GM19238 (cell line): Measurements from ENCODE around the gene ANKRD36.
"Not testable (repeated sequence)": the region's sequence is repeated elsewhere in the genome, so short reads cannot be mapped to it uniquely, and the experiment has no call there.

ENCODE experiments used
- DNase-seq: peaks from one replicate; pipeline ENCODE4 v3.0.0; 2011; ENCODE audit warnings: low spot score; ENCODE audit not compliant: insufficient read length

Gene ANKRD36

GRCh38 chr2:97113050-97113881 lies at the start of gene ANKRD36:
ANKRD36 (plus strand) TSS chr2:97113153; CDS start chr2:97113740, 587 bp downstream.
- peak; percentile 43 for DNase-seq

- not testable (repeated sequence) for DNase-seq
Measured at GRCh38 chr2:97066030-97066429, 46.9 kb upstream of the ANKRD36 start.

GRCh38 chr2:97067279-97068004 lies 45.5 kb upstream of the ANKRD36 start:
- no peak for DNase-seq

DNA sequence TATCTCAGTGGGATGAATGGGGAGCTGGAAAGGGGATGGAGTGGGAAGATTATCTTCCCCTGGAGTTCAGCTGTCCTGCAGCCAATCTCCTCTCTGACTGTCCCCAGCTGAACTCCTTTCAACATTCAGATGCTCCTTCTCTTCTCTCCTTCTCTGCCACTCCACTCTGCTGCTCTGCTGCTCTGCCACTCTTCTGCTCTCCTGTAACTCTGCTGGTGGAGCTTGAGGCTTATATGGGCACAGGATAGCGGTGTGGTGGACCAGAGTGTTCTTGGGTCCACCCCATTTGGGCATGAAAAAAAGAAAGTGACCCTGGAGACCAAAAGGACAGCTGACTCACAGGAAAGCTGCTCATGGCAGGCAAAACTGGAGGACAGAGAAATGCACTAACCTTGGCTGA lies 44.9 kb upstream of the ANKRD36 start:
- no peak for DNase-seq

GRCh38 chr2:97068722-97069121 lies 44.2 kb upstream of the ANKRD36 start:
- DNase-seq, result not testable (repeated sequence)

- not testable (repeated sequence) for DNase-seq
Measured at GRCh38 chr2:97070915-97071314, 42.0 kb upstream of the ANKRD36 start.

GRCh38 chr2:97077213-97077612 lies 35.7 kb upstream of the ANKRD36 start:
- DNase-seq, result not testable (repeated sequence)

DNA sequence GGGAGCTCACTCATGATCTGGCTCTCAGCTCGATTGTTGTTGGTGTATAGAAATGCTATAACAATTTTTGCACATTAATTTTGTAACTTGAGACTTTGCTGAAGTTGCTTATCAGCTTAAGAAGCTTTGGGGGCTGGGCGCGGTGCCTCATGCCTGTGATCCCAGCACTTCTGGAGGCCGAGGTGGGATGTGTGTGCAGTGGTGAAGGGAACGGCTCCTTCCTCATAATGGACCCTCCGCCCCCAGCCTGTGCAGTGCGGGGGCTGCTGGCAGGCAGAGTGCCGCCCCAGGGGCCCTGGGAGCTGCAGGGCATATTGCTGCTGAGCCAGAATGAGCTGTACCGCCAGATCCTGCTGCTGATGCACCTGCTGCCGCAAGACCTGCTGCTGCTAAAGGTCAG lies 32.1 kb upstream of the ANKRD36 start:
- DNase-seq, result not testable (repeated sequence)

DNA sequence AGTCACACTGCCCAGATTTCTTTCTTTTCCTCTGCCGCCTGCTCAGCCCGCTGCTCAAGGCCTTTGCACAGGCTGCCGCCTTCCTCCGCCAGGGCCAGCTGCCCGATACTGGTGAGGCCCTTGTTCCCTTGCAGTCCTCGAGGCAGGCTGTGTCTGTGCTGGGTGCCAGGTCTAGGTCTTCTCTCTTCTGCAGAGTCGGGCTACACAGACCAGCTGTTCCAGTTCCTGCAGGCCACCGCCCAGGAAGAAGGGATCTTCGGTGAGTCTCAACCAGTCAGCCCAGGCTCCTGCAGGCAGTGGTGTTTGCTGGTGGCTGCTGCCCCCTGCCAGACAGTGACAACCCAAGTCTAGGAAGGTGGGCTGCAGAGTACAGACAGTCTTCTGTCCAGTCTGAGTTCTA lies 30.7 kb upstream of the ANKRD36 start:
- DNase-seq, result not testable (repeated sequence)

- not testable (repeated sequence) for DNase-seq
Measured at GRCh38 chr2:97083516-97083915, 29.4 kb upstream of the ANKRD36 start.

- DNase-seq, result not testable (repeated sequence)
Measured at GRCh38 chr2:97085093-97085492, 27.9 kb upstream of the ANKRD36 start.

DNA sequence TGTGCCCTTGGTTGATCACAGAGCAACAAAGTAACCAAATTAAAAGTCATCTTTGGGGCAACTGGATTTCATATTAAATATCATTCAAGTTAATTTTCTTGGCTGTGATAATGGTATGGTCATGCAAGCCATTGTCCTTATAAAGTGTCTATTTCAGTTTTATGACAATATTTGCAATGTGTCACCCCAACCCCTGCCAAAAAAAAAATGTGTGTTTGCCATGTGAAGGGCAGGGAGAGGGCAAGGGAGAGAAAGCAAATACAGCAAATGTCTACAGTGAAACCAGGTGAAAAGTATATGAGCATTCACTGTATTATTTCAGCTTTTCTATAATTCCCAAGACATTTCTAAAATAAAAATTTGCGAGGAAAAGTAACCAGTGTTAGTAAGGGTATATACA lies 24.2 kb upstream of the ANKRD36 start:
- DNase-seq, result not testable (repeated sequence)

DNA sequence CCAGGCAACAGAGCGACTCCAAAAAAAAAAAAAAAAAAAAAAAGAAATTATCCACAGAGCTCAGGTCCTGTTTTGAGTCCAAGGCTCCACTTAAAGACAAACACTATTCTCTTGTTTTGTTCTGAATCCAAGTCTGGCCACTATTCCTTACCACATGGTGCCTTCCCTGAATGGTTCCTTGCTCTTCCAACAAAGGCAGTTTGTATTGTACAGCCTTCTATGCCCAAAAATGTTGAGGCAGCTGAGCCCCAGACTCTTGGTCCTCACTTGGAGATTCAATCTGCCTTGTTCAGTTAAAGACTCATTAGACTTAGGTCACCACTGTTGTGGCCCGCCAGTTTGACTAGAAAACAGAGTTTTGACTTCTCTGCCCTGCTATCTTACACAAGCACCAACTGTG lies 20.0 kb upstream of the ANKRD36 start:
- not testable (repeated sequence) for DNase-seq

- DNase-seq, result not testable (repeated sequence)
Measured at GRCh38 chr2:97093983-97094771, 18.8 kb upstream of the ANKRD36 start.

- peak; percentile 11 for DNase-seq
Measured at GRCh38 chr2:97094772-97095611, 18.0 kb upstream of the ANKRD36 start, which contains the start of gene FAHD2B. FAHD2B (minus strand) TSS chr2:97094882; CDS start chr2:97091706, 3,176 bp downstream.

GRCh38 chr2:97095661-97096060 lies 17.3 kb upstream of the ANKRD36 start:
- DNase-seq, result no peak

DNA sequence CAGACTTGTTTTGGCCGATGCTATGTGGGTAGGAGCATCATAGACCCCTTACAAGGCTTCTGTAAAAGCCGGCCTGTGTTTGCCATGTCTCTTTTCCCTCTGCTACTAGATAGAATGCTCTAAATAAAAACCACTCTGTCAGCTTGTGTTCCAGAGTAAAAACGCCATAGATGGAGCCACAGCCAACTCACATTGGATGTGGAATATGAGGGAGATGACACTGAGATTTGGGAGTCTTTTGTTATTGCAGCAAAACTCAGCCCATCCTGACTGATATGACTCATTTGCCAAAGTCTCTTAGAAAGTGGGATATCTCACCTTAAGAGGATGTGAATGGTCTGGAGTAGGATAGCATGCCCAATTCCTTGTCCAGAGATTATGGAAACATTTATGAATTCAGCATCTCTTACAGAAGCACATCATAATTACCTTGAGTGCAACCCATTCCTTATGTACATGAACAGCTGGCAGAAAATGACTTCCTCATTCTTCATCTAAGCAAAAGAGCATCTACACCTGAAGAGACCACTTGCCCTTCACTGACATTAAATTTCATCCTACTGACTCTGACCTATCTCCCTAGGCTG lies 14.1 kb upstream of the ANKRD36 start:
- DNase-seq, result not testable (repeated sequence)

GRCh38 chr2:97106878-97107277 lies 6.1 kb upstream of the ANKRD36 start:
- DNase-seq, result not testable (repeated sequence)

DNA sequence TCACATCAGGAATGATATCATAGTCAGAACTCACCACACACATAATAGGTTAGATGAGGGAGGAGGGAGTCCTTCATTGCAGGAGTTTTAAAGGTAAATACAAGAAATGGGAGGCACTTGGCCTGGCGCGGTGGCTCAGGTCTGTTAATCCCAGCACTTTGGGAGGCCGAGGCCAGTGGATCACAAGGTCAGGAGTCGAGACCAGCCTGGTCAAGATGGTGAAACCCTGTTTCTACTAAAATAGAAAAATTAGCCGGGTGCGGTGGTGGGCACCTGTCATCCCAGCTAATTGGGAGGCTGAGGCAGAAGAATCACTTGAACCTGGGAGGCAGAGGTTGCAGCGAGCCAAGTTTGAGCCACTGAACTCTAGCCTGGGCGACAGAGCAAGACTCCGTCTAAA lies 1.7 kb upstream of the ANKRD36 start:
- DNase-seq, result not testable (repeated sequence)
